ENCODE measurements around the gene SAMD8.
"Not testable (repeated sequence)": the region's sequence is repeated elsewhere in the genome, so short reads cannot be mapped to it uniquely, and the experiment has no call there.

SAMD8 gene

DNA sequence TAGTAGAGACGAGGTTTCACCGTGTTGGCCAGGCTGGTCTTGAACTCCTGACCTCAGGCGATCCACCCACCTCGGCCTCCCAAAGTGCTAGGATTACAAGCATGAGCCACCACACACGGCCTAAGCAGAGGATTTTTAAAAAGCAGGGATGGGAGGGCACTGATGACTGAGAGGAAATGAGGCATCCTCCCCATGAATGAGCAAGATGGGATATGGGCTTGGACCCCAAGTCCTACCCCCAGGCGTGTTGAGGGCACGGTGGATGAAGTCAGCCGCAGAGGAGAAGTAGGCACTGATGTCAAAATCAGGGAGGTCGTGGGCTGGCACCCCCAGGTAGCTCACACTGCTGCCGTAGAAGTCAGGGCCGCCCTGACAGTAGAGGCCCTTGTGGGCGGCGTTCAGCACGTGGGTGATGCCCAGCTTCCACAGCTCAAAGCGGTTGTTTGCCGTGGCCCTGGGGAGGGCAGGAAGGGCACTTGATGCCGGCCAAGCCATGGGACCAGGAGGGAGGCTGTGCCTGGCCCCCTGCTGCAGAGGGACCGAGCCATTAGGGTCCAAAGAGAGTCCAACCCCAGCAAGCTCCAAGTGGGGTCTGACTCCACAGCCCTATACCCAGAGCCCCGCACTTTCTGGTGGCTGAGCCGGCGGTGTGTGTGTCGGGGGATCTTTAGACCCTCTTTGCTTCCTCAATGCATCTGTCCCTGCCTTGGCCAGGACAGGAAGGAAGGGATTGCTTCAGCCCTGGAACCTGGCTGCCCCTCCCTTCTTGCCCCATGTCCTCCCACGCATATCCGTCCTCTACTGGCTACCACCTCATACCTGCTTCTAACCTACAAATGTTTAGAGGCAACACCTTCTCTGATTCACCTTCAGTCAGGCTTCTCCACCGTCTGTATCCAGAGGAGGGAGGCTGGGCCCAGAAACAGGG, 3.4 kb upstream of the SAMD8 start:
- no peak for DNase-seq (ENCODE audit: low read depth in 2 of 2)

DNA sequence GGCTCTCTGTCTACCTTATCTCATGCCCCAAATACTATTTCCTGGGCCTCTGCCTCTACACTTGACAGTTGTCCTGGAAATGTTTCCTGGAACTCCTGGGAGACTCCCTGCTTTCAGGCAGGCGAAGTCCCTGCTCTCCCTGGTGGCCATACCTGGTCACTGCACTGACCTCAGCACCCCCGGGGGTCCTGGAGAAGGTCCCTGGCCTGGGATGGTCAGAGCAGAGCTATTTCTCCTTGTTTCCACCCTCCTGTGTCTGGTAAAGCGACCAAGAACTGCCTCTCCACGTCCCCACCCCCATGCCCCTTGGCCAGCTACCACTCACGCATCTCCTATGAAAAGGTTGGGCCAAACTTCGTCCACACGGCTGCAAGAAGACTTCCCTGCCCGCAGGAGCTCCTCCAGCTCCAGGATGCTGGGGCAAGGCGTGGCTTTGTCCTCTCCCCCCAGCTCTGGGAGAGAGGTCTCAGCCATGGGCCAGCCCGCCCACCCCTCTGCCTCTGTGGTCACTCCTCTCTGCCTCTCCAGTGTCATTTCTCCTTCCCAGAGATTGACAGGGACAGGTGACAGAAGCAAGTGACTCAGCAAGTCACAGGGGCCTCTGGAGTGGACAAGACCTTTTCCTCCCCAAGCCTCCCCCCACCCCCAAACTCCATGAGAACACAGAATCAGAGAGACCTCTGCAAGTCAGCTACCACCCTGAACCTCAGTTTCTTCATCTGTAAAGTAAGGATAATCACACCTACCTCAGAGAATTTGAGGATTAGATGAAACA, 2.6 kb upstream of the SAMD8 start:
- no peak for DNase-seq (ENCODE audit: low read depth in 2 of 2)

DNA sequence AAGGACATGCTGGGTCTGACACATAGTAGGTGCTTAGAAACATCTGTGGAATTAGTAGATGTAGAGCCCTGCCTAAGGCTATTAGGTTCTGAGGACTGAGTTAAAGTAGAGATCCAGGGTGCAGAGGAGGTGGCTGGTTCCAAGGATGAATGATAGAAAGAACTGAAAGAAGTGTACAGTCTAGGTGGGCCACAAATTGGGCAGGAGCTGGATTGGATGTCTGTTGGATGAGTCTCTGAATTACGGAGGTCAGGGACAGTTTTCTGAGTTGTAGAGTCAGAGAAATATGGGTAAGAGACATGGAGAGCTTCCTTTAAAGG, 2.0 kb upstream of the SAMD8 start:
- no peak for DNase-seq (ENCODE audit: low read depth in 2 of 2)

DNA sequence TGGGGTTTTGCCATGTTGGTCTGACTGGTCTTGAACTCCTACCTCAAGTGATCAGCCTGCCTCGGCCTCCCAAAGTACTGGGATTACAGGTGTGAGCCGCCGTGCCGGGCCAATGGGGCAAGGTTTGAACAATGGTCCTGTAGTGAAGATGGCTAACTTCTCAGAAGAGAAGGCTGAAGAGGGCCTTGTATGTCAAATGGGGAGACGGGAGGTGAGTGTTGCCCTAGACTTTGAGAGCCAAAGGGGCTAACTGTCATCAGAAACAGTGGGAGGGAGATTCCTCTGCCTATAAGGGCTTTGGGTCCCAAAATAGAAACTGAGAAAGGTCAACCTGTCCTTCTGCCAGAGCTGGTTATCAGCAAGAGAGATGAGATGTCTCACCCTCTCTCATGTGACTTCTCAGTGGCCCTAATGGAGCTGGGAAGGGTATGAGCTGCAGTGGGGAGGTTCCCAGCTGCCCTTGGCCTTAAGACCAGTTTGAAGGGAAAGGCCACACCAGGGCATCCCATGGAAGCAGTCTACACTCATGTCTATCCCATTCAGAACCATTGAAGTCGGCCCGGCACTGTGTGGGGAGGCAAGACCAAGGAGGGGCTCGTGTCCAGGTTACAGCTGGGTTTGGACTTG, 1.3 kb upstream of the SAMD8 start:
- DNase-seq (ENCODE audit: low read depth in 2 of 2) = no peak

DNA sequence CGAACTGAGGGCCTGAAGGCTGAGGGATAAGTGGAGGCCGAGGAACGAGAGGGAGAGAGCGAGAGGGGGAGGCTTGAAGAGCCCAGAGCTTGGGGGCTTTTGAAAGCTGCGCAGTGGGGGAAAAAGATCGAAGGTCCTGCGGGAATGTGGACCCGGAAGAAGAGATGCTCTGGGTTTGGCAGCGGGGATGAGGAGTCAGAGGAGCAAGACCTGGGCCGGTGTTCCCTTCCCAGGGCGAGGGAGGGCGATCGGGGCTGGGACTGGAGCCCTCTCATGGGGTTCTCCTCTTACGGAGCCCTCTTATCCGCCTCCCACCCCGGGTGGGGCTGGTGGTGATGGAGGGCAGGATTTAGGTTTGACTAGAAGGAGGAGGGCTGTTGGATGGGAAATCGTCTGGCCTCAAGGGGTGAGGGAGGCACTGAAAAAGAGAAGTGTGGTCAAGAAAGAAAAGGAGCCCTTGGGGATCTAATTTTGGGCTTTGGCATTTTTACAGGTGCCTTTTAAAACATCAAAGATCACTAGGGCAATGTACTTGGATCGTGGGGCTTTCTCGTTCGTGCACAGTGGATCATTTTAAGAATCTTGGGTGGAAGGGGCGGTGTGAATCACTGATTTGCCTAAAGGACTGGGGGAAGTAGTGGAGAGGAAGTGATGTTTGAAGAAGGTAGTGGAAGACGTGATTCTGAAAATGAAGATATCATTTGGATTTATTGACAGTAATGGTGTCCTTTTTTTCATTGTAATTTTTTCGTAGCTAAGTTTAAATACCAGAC, 637 bp downstream of the SAMD8 start:
- DNase-seq (ENCODE audit: low read depth in 2 of 2) = peak in 1 of 2 donors; percentile 21

DNA sequence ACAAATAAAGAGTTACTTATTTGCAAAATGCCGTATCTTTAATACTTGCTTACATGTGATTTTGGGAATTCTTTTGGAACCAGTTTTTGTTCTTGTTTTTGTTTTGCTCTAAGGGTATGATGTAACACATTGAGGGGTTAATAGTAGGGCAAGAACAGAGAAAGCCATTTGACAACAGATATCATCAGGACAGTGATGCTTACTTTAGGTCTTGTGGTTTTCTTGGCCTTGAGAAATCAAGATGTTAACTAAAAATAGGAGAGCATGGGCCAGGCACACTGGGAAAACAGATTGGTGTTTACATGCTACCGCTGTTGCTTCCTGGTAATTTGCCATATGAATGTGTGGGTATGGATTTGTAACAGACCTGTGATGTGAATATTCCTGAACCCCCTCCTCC, 3.7 kb downstream of the SAMD8 start:
- DNase-seq (ENCODE audit: low read depth in 2 of 2) = no peak

DNA sequence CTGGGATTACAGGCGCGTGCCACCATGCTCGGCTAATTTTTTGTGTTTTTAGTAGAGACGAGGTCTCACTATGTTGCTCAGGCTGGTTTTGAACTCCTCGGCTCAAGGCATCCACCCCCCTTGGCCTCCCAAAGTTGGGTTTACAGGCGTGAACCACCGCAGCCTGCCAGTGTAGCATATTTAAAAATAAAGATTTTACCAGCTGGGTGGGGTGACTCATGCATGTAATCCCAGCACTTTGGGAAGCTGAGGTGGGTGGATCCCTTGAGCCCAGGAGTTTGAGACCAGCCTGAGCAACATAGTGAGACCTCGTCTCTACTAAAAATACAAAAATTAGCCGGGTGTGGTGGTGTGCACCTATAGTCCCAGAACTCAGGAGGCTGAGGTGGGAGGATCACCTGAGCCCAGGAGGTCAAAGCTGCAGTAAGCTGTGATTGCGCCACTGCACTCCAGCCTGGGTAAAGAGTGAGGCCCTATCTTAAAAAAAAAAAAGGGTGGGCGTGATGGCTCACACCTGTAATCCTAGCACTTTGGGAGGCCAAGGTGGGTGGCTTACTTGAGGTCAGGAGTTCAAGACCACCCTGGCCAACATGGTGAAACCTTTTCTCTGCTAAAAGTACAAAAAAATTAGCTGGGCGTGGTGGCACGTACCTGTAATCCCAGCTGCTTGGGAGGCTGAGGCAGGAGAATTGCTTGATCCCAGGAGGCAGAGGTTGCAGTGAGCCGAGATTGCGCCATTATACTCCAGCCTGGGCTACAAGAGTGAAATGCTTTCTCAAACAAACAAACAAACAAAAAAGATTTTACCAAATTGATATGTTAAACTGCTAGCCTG, 5.7 kb downstream of the SAMD8 start:
- not testable (repeated sequence) for DNase-seq (ENCODE audit: low read depth in 2 of 2)

DNA sequence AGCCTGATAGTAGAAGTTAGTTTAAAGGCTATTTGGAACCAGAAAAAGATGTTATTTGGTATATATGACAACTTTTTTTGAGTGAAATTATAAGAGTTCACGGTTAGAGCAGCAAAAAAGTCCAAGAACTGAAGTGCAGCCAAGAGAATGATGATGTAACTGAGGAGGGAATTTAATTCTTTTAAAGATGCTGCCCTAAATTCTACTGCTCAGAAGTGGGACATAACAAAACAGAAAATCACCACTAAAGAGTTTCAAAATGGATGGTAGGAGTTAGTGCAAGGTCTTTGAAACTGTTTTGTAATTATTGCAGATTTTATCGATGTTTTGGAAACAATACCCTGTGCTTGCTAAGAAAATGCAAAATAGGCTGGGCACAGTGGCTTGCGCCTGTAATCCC, 6.5 kb downstream of the SAMD8 start:
- DNase-seq (ENCODE audit: low read depth in 2 of 2) = no peak

DNA sequence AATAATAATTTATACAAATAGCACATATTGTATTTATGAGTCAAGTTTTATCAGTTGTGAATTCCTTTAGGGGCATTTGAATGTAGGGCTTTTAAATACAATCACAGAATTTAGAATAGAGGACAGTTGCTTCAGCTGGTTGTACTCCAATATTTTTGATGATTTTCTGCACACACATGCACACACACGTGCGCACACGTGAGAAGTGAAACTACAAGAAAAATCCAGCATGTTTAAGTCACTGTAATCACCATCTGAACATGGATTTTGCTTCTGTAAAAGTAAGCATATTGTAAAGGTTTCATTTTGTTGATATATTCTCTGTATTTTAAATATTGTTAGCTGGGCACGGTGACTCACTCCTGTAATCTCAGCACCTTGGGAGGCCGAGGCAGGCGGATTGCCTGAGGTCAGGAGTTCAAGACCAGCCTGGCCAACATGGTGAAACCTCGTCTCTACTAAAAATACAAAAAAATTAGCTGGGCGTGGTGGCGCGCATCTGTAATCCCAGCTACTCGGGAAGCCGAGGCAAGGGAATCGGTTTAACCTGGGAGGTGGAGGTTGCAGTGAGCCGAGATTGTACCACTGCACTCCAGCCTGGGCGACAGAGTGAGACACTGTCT, 8.1 kb downstream of the SAMD8 start:
- not testable (repeated sequence) for DNase-seq (ENCODE audit: low read depth in 2 of 2)

DNA sequence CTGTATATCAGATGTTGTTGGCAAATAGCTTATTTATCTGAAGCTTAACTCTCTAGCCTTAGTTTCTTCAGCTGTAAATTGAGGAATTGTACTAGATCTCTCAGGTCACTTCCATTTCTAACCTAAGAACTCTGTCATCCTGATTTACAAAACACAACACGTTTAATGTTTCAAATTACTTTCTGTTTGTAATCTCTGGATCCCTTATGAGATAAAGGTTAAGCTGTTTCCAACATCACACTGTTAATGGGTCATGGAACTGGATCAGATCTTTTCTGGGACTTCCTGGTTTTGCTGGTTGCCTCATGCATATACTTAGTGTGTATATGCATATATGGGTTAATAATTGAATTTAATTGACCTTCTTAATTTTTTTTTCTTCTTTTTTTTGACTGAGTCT, 9.9 kb downstream of the SAMD8 start:
- DNase-seq (ENCODE audit: low read depth in 2 of 2) = no peak

DNA sequence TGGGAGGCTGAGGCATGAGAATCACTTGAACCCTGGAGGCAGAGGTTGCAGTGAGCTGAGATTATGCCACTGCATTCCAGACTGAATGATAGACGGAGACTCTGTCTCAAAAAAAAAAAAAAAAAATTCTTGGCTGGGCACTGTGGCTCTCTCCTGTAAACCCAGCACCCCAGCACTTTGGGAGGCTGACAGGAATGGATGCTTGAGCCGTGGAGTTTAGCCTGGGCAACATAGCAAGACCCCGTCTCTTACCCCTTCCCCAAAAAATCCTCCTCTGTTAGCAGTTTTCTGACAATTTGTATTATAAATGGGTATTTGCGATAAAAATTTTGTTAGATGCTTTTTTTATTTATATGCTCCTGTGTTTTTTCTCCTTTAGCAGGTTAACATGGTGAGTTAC, 11.0 kb downstream of the SAMD8 start:
- no peak for DNase-seq (ENCODE audit: low read depth in 2 of 2)

DNA sequence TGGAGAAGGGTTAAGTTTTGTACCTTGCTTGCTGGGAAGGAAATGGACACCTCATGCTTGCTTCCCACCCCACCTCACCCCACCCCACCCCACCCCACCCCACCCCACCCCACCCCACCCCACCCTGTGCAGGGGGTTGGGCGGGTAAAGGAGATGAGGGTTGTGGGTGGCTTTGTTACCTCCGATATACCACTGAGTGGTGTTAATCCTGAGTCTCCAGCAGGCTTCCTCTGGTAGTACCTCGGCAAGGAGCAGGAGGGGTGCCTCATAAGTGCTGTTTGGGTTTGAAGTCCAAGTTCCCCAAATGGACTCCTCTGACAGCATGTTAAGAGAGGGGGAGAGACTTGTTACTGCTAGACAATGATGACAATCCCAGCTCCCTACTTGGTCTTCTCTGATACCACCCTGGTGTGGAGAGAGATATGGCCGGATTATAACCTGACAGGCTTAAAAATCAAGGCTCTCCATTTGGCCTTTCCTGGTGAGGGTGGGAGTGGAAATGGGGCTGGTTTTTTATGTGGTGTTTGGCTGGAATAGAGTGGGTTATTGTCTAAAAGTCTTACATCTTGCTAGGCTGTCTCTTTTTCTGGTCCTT, 11.7 kb downstream of the SAMD8 start:
- no peak for DNase-seq (ENCODE audit: low read depth in 2 of 2)

DNA sequence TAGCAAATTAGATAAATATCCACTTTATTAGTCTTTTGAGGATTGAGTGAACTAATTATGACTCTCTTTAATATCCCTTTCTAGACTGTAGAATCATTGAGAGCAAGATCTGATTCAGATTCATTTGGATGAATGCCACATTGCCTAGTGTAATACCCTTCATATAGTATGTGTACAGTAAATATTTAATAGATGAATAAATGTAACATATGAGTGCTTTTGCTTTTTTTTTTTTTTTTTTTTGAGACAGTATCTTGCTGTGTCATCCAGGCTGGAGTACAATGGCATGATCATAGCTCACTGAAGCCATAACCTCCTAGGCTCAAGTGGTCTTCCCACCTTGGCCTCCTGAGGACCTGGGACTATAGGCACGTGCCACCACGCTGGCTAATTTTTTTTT, 14.8 kb downstream of the SAMD8 start:
- DNase-seq (ENCODE audit: low read depth in 2 of 2) = no peak

DNA sequence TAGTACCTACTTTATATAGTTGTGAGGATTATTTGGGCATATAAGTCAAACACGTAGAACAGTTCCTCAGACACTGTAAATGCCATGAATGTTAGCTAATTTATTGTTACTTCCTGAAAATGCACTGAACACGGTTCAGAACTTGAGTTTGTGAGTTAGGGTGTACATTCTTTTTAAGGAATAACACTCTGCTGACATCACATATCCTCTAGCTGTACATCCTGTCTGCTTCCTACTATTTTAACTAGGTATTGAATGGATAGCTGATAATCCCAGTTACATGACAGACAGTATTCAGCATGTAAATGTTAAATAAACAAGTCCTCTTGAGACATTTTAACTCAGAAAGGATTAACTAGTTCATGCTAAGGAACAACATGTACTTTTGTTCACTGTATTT, 16.0 kb downstream of the SAMD8 start:
- DNase-seq (ENCODE audit: low read depth in 2 of 2) = no peak

DNA sequence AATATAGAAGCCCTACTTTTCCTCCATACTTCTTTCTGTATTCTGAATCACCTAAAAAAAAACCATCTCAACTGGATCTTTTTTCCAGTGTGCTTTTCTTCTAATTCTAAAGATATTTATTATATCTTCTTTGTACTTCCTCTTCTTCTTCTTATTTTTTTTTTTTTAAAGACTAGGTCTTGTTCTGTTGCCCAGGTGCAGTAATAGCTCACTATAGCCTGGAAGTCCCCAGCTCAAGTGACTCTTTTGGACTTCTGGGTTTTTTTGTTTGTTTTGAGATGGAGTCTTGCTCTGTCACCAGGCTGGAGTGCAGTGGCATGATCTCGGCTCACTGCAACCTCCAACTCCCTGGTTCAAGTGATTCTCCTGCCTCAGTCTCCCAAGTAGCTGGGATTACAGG, 17.5 kb downstream of the SAMD8 start:
- not testable (repeated sequence) for DNase-seq (ENCODE audit: low read depth in 2 of 2)

DNA sequence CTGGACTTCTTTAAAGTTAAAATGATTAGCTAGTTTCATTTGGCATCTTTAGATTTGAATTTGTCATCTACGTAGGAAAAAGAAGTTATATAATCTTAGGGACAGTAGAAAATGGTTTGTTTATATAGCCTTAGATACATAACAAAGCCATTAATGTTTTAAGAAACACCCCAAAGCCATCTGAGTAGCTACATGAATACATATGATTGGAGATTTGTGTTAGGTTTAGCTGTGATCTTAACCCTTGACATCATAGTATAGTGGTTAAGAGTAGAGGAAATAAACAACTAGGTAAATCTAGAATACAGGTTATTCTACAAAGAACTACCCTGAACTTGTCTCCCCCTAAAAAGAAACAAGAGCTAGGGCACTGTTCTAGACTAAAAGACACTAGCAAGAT, 18.1 kb downstream of the SAMD8 start:
- DNase-seq (ENCODE audit: low read depth in 2 of 2) = no peak

DNA sequence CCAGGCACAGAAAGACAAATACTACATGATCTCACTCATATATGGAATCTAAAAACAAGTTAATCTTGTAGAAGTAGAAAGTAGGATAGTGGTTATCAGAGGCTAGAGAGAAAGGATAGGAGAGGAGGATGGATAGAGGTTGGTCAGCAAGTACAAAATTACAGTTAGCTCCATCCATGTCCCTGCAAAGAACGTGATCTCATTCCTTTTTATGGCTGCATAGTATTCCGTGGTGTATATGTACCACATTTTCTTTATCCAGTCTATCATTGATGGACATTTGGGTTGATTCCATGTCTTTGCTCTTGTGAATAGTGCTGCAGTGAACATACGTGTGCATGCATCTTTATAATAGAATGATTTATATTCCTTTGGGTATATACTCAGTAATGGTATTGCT, 22.2 kb downstream of the SAMD8 start:
- not testable (repeated sequence) for DNase-seq (ENCODE audit: low read depth in 2 of 2)

DNA sequence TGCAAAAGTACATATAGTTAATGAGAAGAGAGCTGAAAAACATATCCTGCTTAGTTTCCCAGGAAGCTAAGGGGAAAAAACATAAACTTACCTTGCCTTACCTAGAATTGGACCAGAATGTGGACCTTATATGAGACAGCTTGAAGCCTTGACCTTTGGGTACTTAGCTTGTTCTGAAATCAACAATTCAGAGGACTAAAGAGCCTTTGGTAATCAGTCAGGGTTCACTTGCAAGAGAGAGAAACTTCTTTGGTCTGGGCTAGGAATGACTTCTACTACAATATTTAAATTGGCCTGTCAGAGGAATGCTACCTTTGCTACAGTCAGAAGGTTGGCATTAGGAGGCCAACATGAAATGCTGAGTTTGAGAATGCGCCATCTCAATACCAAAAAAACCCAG, 24.9 kb downstream of the SAMD8 start:
- DNase-seq (ENCODE audit: low read depth in 2 of 2) = no peak

DNA sequence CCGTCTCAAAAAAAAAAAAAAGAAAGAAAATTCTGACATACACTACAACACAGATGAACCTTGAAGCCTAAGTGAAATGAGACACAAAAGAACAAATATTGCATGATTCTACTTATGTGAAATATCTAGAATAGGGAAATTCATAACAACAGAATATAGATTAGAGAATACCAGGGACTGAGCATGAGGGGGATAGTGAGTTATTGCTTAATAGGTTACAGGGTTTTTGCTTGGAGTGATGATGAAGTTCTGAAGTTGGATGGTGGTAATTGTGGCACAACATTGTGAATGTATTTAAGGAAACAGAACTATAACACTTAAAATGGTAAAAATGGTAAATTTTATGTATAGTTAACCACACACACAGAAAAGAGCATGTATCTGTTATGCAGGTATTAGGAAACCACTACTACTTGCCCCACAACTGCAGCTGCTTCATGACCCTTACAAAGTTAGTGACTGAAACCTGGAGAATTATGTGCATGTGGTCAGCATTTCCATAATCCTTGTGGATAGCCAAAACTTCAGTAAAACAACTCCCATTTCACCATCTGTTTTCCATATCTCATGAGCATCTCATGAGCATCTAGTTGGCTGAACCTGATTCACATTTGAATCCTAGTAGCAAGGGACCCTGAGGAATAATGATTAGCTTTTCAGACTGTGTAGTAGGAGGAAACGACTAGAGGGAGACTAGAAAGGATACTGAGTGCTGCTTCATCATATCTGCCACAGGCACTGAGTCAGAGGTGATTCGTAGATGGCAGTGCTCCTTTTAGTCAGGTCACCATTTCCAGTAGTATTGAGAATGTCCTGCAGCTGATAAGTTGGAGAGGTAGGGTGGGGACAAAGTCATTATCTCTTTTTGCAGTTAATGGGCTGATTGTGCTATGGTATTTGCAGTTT, 26.3 kb downstream of the SAMD8 start:
- DNase-seq (ENCODE audit: low read depth in 2 of 2) = no peak

Measured in stimulated activated CD8-positive, alpha-beta memory T cell treated with anti-CD3 and anti-CD28 coated beads, Interleukin-15, amount 100 ng/mL, for 4 hours (primary cell).